ENCODE results near the gene KIF26A.

Gene KIF26A

GRCh38 chr14:104148433-104149277 lies 10.3 kb downstream of the KIF26A start:
- no peak for DNase-seq (ENCODE audit: low spot score)
- TF ChIP-seq CTCF (IDR thresholded peaks at IDR 0.05): no peak

GRCh38 chr14:104149278-104149595 lies 10.8 kb downstream of the KIF26A start:
- Histone ChIP-seq H3K4me3 (no peak overlapping the region), H3K27ac (peak overlapping the region in 1 of 2 donors; percentile 31)
- DNase-seq (ENCODE audit: low spot score): no peak
- TF ChIP-seq CTCF (IDR thresholded peaks at IDR 0.05): no peak

More at GRCh38 chr14:104148433-104149277, 10.3 kb downstream of the KIF26A start:
- H3K4me3 ChIP-seq: no peak overlapping the region
- no peak overlapping the region for H3K27ac ChIP-seq

GRCh38 chr14:104149617-104150135 lies 11.3 kb downstream of the KIF26A start:
- TF ChIP-seq CTCF (IDR thresholded peaks at IDR 0.05): no peak
- H3K4me3 ChIP-seq: no peak overlapping the region
- H3K27ac ChIP-seq: peak overlapping the region in 1 of 2 donors; percentile 31
- no peak for DNase-seq (ENCODE audit: low spot score)

- Histone ChIP-seq H3K27ac (peak overlapping the region in 1 of 2 donors; percentile 35), H3K4me3 (no peak overlapping the region)
- TF ChIP-seq CTCF (IDR thresholded peaks at IDR 0.05): no peak
- DNase-seq (ENCODE audit: low spot score): no peak
Observed at GRCh38 chr14:104150136-104151025, 12.0 kb downstream of the KIF26A start.

GRCh38 chr14:104151026-104151381 lies 12.6 kb downstream of the KIF26A start:
- Histone ChIP-seq H3K4me3 (no peak overlapping the region), H3K27ac (no peak overlapping the region)
- no peak for TF ChIP-seq CTCF (IDR thresholded peaks at IDR 0.05)
- DNase-seq (ENCODE audit: low spot score): no peak

- no peak for DNase-seq (ENCODE audit: low spot score)
- TF ChIP-seq CTCF (IDR thresholded peaks at IDR 0.05): no peak
- Histone ChIP-seq H3K4me3 (no peak overlapping the region), H3K27ac (no peak overlapping the region)
Observed at GRCh38 chr14:104151566-104152245, 13.3 kb downstream of the KIF26A start.
